ENCODE data around the gene VWC2L. TPM values are rescaled to one million over a fixed set of nuclear protein-coding genes. Genes with fewer than 3 reads are reported as not detected.

Gene VWC2L
- total and polyA plus RNA-seq, 4 donors = not detected

- no peak for TF ChIP-seq HNF4A (conservative IDR thresholded peaks at IDR 0.05)
These were observed 181.2 kb downstream of the VWC2L start (continued) for GRCh38 chr2:214592011-214592410.

- DNase-seq (ENCODE audit: low spot score) = no peak
- no peak overlapping the region for H3K4me3 ChIP-seq (ENCODE audit: low read depth in 1 of 3, low read length in 3 of 3)
- H3K9ac ChIP-seq (ENCODE audit: low read depth in 1 of 2, low read length in 2 of 2) = no peak overlapping the region
- H3K9me3 ChIP-seq (ENCODE audit: control insufficient read depth in 4 of 4, low read length in 3 of 4) = no peaks in the 10 kb centered on the region
- H3K36me3 ChIP-seq (ENCODE audit: control insufficient read depth in 4 of 4, insufficient read depth in 3 of 4, low read depth in 1 of 4, low read length in 3 of 4) = no peaks in the 10 kb centered on the region
- H3K27ac ChIP-seq (ENCODE audit: low read depth in 1 of 2, low read length in 2 of 2) = no peak overlapping the region
- peaks cover 0 to 3% (median 0%) of the 10 kb centered on the region in 4 donors for H3K27me3 ChIP-seq (ENCODE audit: control insufficient read depth in 4 of 4, insufficient read depth in 4 of 4, low read length in 3 of 4)
- 24% methylated on average over 1 of the region's 1 CpG for WGBS
- TF ChIP-seq EGR1 (IDR thresholded peaks at IDR 0.05; ENCODE audit: low read depth in 2 of 2) = no peak
- no peak for TF ChIP-seq CTCF (IDR thresholded peaks at IDR 0.05; ENCODE audit: low read depth, low read length, missing input control)
- TF ChIP-seq JUND (IDR thresholded peaks at IDR 0.05) = peak; percentile 41 to 70
- no peak for TF ChIP-seq HNF4A (conservative IDR thresholded peaks at IDR 0.05)
- peak; percentile 26 for TF ChIP-seq SP1 (IDR thresholded peaks at IDR 0.05)
- no peak for TF ChIP-seq RAD21 (IDR thresholded peaks at IDR 0.05)
- no peak for TF ChIP-seq MAX (IDR thresholded peaks at IDR 0.05)
- no peak for TF ChIP-seq TAF1 (conservative IDR thresholded peaks at IDR 0.05)
- no peak for TF ChIP-seq ATF3 (IDR thresholded peaks at IDR 0.05)
- no peak for TF ChIP-seq ZBTB33 (IDR thresholded peaks at IDR 0.05)
- no peak for TF ChIP-seq YY1 (IDR thresholded peaks at IDR 0.05)
- TF ChIP-seq NR2F2 (IDR thresholded peaks at IDR 0.05) = peak; percentile 34
- TF ChIP-seq REST (IDR thresholded peaks at IDR 0.05) = no peak
- TF ChIP-seq HNF4G (IDR thresholded peaks at IDR 0.05) = no peak
- no peak for TF ChIP-seq RXRA (IDR thresholded peaks at IDR 0.05)
- TF ChIP-seq FOXA1 (IDR thresholded peaks at IDR 0.05) = no peak
- no peaks in the 10 kb centered on the region for H3K4me1 ChIP-seq (ENCODE audit: control insufficient read depth in 4 of 4, insufficient read depth in 4 of 4, low read length in 3 of 4)
These were observed 182.9 kb downstream of the VWC2L start for GRCh38 chr2:214593727-214594126.
